Keratinocyte (primary cell): ENCODE results near the gene STEAP1.

Experiments used
- EZH2 ChIP-seq: IDR thresholded peaks from one replicate; pipeline ENCODE4 v1.6.1; 2012; ENCODE audit warnings: inconsistent platforms, mild to moderate bottlenecking, low read length, moderate library complexity
- TF ChIP-seq, protein P1 (sequence below), 3 experiments: IDR thresholded peaks in 1 of 3; conservative IDR thresholded peaks in 1 of 3; optimal IDR thresholded peaks in 1 of 3; 2 replicates in 2 of 3; 3 replicates in 1 of 3; pipeline versions ENCODE3 to v1.5.1; 2011; ENCODE audit warnings: low read length in 3 of 3, mild to moderate bottlenecking in 3 of 3, moderate library complexity in 2 of 3, control low read depth in 1 of 3, inconsistent platforms in 1 of 3; ENCODE audit not compliant: insufficient read depth in 2 of 3; ENCODE audit errors: extremely low read depth in 1 of 3

DNA sequence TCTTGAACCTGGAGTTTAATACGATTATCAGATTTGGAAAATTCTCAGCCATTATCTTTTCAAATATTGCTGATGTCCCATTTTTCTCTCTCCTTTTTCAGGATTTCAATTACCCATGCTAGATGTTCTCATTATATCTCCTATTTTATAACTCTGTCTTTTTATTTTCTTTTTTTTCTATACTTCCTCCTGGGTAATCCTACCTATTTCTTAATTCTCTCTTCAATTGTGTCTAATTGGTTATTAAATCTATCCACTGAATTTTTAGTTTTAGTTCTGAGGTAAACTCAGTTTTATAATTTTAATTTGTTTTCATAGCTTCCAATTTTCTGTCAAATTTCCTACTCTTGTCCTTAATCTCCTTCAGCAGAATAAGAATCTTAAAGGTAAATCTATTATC is 15.6 kb downstream of the STEAP1 start:
- TF ChIP-seq, protein P1, sequence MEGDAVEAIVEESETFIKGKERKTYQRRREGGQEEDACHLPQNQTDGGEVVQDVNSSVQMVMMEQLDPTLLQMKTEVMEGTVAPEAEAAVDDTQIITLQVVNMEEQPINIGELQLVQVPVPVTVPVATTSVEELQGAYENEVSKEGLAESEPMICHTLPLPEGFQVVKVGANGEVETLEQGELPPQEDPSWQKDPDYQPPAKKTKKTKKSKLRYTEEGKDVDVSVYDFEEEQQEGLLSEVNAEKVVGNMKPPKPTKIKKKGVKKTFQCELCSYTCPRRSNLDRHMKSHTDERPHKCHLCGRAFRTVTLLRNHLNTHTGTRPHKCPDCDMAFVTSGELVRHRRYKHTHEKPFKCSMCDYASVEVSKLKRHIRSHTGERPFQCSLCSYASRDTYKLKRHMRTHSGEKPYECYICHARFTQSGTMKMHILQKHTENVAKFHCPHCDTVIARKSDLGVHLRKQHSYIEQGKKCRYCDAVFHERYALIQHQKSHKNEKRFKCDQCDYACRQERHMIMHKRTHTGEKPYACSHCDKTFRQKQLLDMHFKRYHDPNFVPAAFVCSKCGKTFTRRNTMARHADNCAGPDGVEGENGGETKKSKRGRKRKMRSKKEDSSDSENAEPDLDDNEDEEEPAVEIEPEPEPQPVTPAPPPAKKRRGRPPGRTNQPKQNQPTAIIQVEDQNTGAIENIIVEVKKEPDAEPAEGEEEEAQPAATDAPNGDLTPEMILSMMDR (optimal IDR thresholded peaks at IDR 0.05 in 1 of 3, IDR thresholded peaks at IDR 0.05 in 1 of 3, conservative IDR thresholded peaks at IDR 0.05 in 1 of 3; ENCODE audit: extremely low read depth in 1 of 3, insufficient read depth in 2 of 3, low read length in 3 of 3): no peak
- no peak for TF ChIP-seq EZH2
